CD8-positive, alpha-beta memory T cell (primary cell): ENCODE data around the gene BCL7A. TPM values are rescaled to one million over a fixed set of nuclear protein-coding genes. Genes with fewer than 3 reads are reported as not detected.
A peak's percentile ranks its signal among the peaks of the same experiment; 100 is the strongest.

ENCODE experiments used
- CTCF ChIA-PET: fragments of 350-600 bp; sonication (Branson Sonifier 250); formaldehyde crosslinking; loops from one replicate; lab custom pipeline; 2021; ENCODE audit warnings: antibody characterized with exemption; lab: Charles Lee
- POLR2A ChIA-PET: fragments of 350-600 bp; sonication (Branson Sonifier 250); formaldehyde crosslinking; loops from one replicate; lab custom pipeline; 2021; ENCODE audit warnings: antibody characterized with exemption; lab: Charles Lee
- DNase-seq, 5 donors: peaks; one replicate each; pipeline versions ENCODE4 v3.0.0 to v3.0.0-alpha.2; 2020 to 2022; ENCODE audit warnings: mixed read lengths in 1 of 5
- H3K27ac ChIP-seq: one replicate; pipeline ENCODE4 v1.7.0; 2013; ENCODE audit warnings: low read depth, mild to moderate bottlenecking, low read length, moderate library complexity
- H3K27me3 ChIP-seq: 2 replicates; pipeline ENCODE4 v1.7.0; 2013; ENCODE audit warnings: low read length, mild to moderate bottlenecking; ENCODE audit not compliant: insufficient read depth, poor library complexity, severe bottlenecking
- H3K36me3 ChIP-seq: 2 replicates; pipeline ENCODE4 v1.7.0; 2013; ENCODE audit warnings: mild to moderate bottlenecking, low read length, moderate library complexity; ENCODE audit not compliant: insufficient read depth
- H3K4me1 ChIP-seq: 2 replicates; pipeline ENCODE4 v1.7.0; 2013; ENCODE audit warnings: mild to moderate bottlenecking, low read length, moderate library complexity; ENCODE audit not compliant: insufficient read depth
- H3K4me3 ChIP-seq: 2 replicates; pipeline ENCODE4 v1.7.0; 2013; ENCODE audit warnings: mild to moderate bottlenecking, low read length
- H3K9me3 ChIP-seq: 2 replicates; pipeline ENCODE4 v1.7.0; 2013; ENCODE audit warnings: mild to moderate bottlenecking, low read length
- H3K27ac Mint-ChIP-seq, 8 donors: one replicate each; pipeline ENCODE4 v1.8.0; 2020 to 2021; ENCODE audit warnings: mixed read lengths in 8 of 8, mild to moderate bottlenecking in 6 of 8, inconsistent platforms in 3 of 8, moderate library complexity in 3 of 8
- H3K27me3 Mint-ChIP-seq, 2 donors: one replicate each; pipeline ENCODE4 v1.8.0; 2020 to 2021; ENCODE audit warnings: mixed read lengths in 2 of 2, mild to moderate bottlenecking in 1 of 2, moderate library complexity in 1 of 2
- H3K36me3 Mint-ChIP-seq, 3 donors: one replicate each; pipeline ENCODE4 v1.8.0; 2020 to 2021; ENCODE audit warnings: mixed read lengths in 3 of 3, inconsistent platforms in 1 of 3, mild to moderate bottlenecking in 1 of 3
- H3K4me1 Mint-ChIP-seq, 3 donors: one replicate each; pipeline ENCODE4 v1.8.0; 2020 to 2021; ENCODE audit warnings: mixed read lengths in 3 of 3, inconsistent platforms in 1 of 3, mild to moderate bottlenecking in 1 of 3
- H3K4me3 Mint-ChIP-seq, 7 donors: one replicate each; pipeline ENCODE4 v1.8.0; 2020 to 2021; ENCODE audit warnings: mixed read lengths in 7 of 7, mild to moderate bottlenecking in 6 of 7, moderate library complexity in 4 of 7, inconsistent platforms in 2 of 7
- H3K9me3 Mint-ChIP-seq, 5 donors: one replicate each; pipeline ENCODE4 v1.8.0; 2020 to 2022; ENCODE audit warnings: mixed read lengths in 5 of 5, mild to moderate bottlenecking in 3 of 5, moderate library complexity in 2 of 5, inconsistent platforms in 1 of 5
- polyA plus RNA-seq: library from polyadenylated mRNA; unstranded; fragments of 300-500 nt; fragmentation: Illumina TruSeq; gene quantifications from one replicate; pipeline ENCODE4 v1.2.3, GENCODE V29; 2021
- total RNA-seq, 2 experiments: library from RNA; stranded (reverse); gene quantifications; one replicate each; pipeline ENCODE4 v1.2.3, GENCODE V29; 2021

The BCL7A gene
- total and polyA plus RNA-seq, 3 experiments from 2014 or later, result 2.5 to 3.3 (median 3.0) TPM

GRCh38 chr12:122005252-122005776 lies 16.4 kb upstream of the BCL7A start:
- Mint-ChIP-seq H3K36me3 (no peaks in the 10 kb centered on the region), H3K4me1 (peaks cover 25 to 42% (median 37%) of the 10 kb centered on the region in 3 donors), H3K27ac (no peak overlapping the region), H3K9me3 (no peaks in the 10 kb centered on the region), H3K27me3 (peaks cover 2 to 3% of the 10 kb centered on the region in 2 donors), H3K4me3 (no peak overlapping the region)
- Histone ChIP-seq H3K27me3 (no peaks in the 10 kb centered on the region), H3K4me1 (peaks cover 25% of the 10 kb centered on the region), H3K36me3 (no peaks in the 10 kb centered on the region), H3K4me3 (no peak overlapping the region), H3K9me3 (no peaks in the 10 kb centered on the region), H3K27ac (no peak overlapping the region)
- ChIA-PET POLR2A (no interaction called here), CTCF (interaction anchor here (1.9 kb wide), 1 partner anchor 87 kb away, joined by 5 read pairs; the partner anchor contains the start of gene CFAP251)
- DNase-seq, result no peak

GRCh38 chr12:122006186-122006926 lies 15.3 kb upstream of the BCL7A start:
- H3K4me3 Mint-ChIP-seq, result peak overlapping the region; percentile 18 to 88 (median 67)
- Histone ChIP-seq H3K4me1 (peaks cover 25% of the 10 kb centered on the region), H3K4me3 (peak overlapping the region; percentile 17), H3K27ac (no peak overlapping the region), H3K27me3 (no peaks in the 10 kb centered on the region), H3K9me3 (no peaks in the 10 kb centered on the region), H3K36me3 (no peaks in the 10 kb centered on the region)
- CTCF ChIA-PET, result interaction anchor here (1.0 to 1.9 kb wide), 4 partner anchors 14 to 212 kb away, joined by 3 to 5 read pairs (median 4); partner anchors contain the start of gene CFAP251
- DNase-seq, result peak in 1 of 5 donors; percentile 40
- no peaks in the 10 kb centered on the region for H3K9me3 Mint-ChIP-seq
- H3K36me3 Mint-ChIP-seq, result no peaks in the 10 kb centered on the region
- H3K4me1 Mint-ChIP-seq, result peaks cover 25 to 42% (median 37%) of the 10 kb centered on the region in 3 donors
- POLR2A ChIA-PET, result interaction anchor here (0.5 to 0.6 kb wide), 3 partner anchors 20 to 201 kb away, joined by 3 to 6 read pairs (median 3); no protein-coding TSS in a partner anchor
- peaks cover 0 to 6% of the 10 kb centered on the region in 2 donors for H3K27me3 Mint-ChIP-seq
- H3K27ac Mint-ChIP-seq, result peak overlapping the region in 6 of 8 donors; percentile 47 to 84 (median 72)

GRCh38 chr12:122009741-122010140 lies 11.9 kb upstream of the BCL7A start:
- peaks cover 16 to 27% (median 24%) of the 10 kb centered on the region in 3 donors for H3K4me1 Mint-ChIP-seq
- H3K27ac ChIP-seq, result no peak overlapping the region
- H3K4me1 ChIP-seq, result peaks cover 18% of the 10 kb centered on the region
- no peak overlapping the region for H3K27ac Mint-ChIP-seq
- H3K9me3 Mint-ChIP-seq, result no peaks in the 10 kb centered on the region
- H3K27me3 Mint-ChIP-seq, result peaks cover 4 to 15% of the 10 kb centered on the region in 2 donors
- ChIA-PET POLR2A (no interaction called here), CTCF (interaction anchor here (1.4 kb wide), 1 partner anchor 45 kb away, joined by 3 read pairs; no protein-coding TSS in a partner anchor)
- no peak overlapping the region for H3K4me3 ChIP-seq
- no peaks in the 10 kb centered on the region for H3K36me3 ChIP-seq
- no peaks in the 10 kb centered on the region for H3K36me3 Mint-ChIP-seq
- H3K27me3 ChIP-seq, result no peaks in the 10 kb centered on the region
- no peaks in the 10 kb centered on the region for H3K9me3 ChIP-seq
- DNase-seq, result no peak
- H3K4me3 Mint-ChIP-seq, result no peak overlapping the region

GRCh38 chr12:122012184-122012583 lies 9.5 kb upstream of the BCL7A start:
- peaks cover 5% of the 10 kb centered on the region for H3K4me1 ChIP-seq
- POLR2A ChIA-PET, result interaction anchor here (1.2 kb wide), 1 partner anchor 20 kb away, joined by 4 read pairs; no protein-coding TSS in a partner anchor
- H3K36me3 ChIP-seq, result no peaks in the 10 kb centered on the region
- H3K27me3 Mint-ChIP-seq, result peaks cover 4 to 15% of the 10 kb centered on the region in 2 donors
- no peak overlapping the region for H3K4me3 Mint-ChIP-seq
- no peaks in the 10 kb centered on the region for H3K9me3 Mint-ChIP-seq
- CTCF ChIA-PET, result no interaction called here
- H3K4me1 Mint-ChIP-seq, result peaks cover 5 to 9% (median 5%) of the 10 kb centered on the region in 3 donors
- no peaks in the 10 kb centered on the region for H3K9me3 ChIP-seq
- H3K27ac Mint-ChIP-seq, result peak overlapping the region in 1 of 8 donors; percentile 3
- no peaks in the 10 kb centered on the region for H3K36me3 Mint-ChIP-seq
- no peak overlapping the region for H3K4me3 ChIP-seq
- no peak overlapping the region for H3K27ac ChIP-seq
- no peak for DNase-seq
- no peaks in the 10 kb centered on the region for H3K27me3 ChIP-seq

GRCh38 chr12:122013136-122013535 lies 8.5 kb upstream of the BCL7A start:
- H3K27ac ChIP-seq, result no peak overlapping the region
- Mint-ChIP-seq H3K36me3 (no peaks in the 10 kb centered on the region), H3K4me3 (no peak overlapping the region), H3K27ac (no peak overlapping the region), H3K27me3 (peaks cover 4 to 13% of the 10 kb centered on the region in 2 donors), H3K4me1 (peaks cover 0 to 3% (median 0%) of the 10 kb centered on the region in 3 donors), H3K9me3 (peaks cover 0 to 2% (median 0%) of the 10 kb centered on the region in 5 donors)
- CTCF ChIA-PET, result no interaction called here
- H3K27me3 ChIP-seq, result no peaks in the 10 kb centered on the region
- H3K4me3 ChIP-seq, result no peak overlapping the region
- DNase-seq, result no peak
- no peaks in the 10 kb centered on the region for H3K4me1 ChIP-seq
- no peaks in the 10 kb centered on the region for H3K36me3 ChIP-seq
- no peaks in the 10 kb centered on the region for H3K9me3 ChIP-seq
- POLR2A ChIA-PET, result interaction anchor here (1.2 kb wide), 1 partner anchor 21 kb away, joined by 4 read pairs; no protein-coding TSS in a partner anchor

GRCh38 chr12:122013791-122014590 lies 7.7 kb upstream of the BCL7A start:
- peaks cover 0 to 8% (median 0%) of the 10 kb centered on the region in 5 donors for H3K9me3 Mint-ChIP-seq
- Histone ChIP-seq H3K27ac (no peak overlapping the region), H3K9me3 (no peaks in the 10 kb centered on the region), H3K4me1 (no peaks in the 10 kb centered on the region), H3K4me3 (no peak overlapping the region), H3K36me3 (no peaks in the 10 kb centered on the region), H3K27me3 (no peaks in the 10 kb centered on the region)
- CTCF ChIA-PET, result no interaction called here
- peaks cover 4 to 16% of the 10 kb centered on the region in 2 donors for H3K27me3 Mint-ChIP-seq
- POLR2A ChIA-PET, result no interaction called here
- H3K4me3 Mint-ChIP-seq, result no peak overlapping the region
- peaks cover 0 to 3% (median 0%) of the 10 kb centered on the region in 3 donors for H3K4me1 Mint-ChIP-seq
- H3K27ac Mint-ChIP-seq, result peak overlapping the region in 1 of 8 donors; percentile 6
- no peak for DNase-seq
- H3K36me3 Mint-ChIP-seq, result peaks cover 0 to 5% (median 0%) of the 10 kb centered on the region in 3 donors

GRCh38 chr12:122014781-122015180 lies 6.9 kb upstream of the BCL7A start:
- H3K4me1 ChIP-seq, result no peaks in the 10 kb centered on the region
- peaks cover 0 to 9% (median 0%) of the 10 kb centered on the region in 3 donors for H3K36me3 Mint-ChIP-seq
- no peak overlapping the region for H3K27ac ChIP-seq
- no peaks in the 10 kb centered on the region for H3K36me3 ChIP-seq
- ChIA-PET POLR2A (no interaction called here), CTCF (no interaction called here)
- no peak overlapping the region for H3K4me3 Mint-ChIP-seq
- H3K9me3 Mint-ChIP-seq, result peaks cover 0 to 13% (median 3%) of the 10 kb centered on the region in 5 donors
- DNase-seq, result no peak
- H3K4me3 ChIP-seq, result no peak overlapping the region
- no peaks in the 10 kb centered on the region for H3K27me3 ChIP-seq
- no peak overlapping the region for H3K27ac Mint-ChIP-seq
- H3K27me3 Mint-ChIP-seq, result peaks cover 4 to 21% of the 10 kb centered on the region in 2 donors
- peaks cover 0 to 3% (median 0%) of the 10 kb centered on the region in 3 donors for H3K4me1 Mint-ChIP-seq
- no peaks in the 10 kb centered on the region for H3K9me3 ChIP-seq
